Measurements from ENCODE around the gene ZBTB25. TPM values are rescaled to one million over a fixed set of nuclear protein-coding genes. Genes with fewer than 3 reads are reported as not detected.

ZBTB25 gene
- total RNA-seq, 1 donor from 2014 or later: 9.4 TPM

DNA sequence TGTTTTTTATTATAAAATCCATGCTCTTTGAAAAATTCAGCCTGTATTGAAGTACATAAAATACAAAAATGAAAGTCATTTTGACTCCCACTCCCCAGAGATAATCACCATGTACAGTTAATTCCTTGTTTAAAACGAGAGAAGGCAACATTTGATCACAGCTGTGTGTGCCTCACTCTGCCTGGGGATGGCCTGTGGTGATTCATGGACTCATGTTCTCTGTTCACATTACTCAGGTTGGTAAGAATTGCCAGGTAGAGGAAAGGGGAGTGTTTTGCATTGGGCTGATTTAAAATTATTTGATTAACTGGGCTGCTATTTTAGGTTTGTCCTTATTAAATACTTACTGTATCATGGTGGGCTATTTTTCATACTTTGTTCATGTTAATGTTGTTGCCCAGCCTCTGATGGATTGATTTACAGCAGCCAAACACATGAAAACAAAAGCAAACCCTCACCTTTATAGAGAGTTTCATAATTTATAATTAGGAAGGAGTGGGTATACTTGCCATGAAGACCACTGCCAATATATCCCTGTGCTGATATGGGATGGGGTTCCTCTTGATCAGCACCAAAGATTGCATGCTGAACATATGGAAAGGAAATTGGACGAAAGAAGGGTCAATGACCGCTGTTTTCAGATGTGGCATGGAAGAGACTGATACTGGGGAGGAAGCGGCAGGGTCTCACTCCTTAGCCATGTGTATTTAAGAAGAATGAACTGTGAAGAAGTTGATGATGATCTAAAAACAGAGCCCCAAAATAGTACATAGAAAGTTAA lies 3.9 kb upstream of the ZBTB25 start:
- no peak overlapping the region for H3K27ac Mint-ChIP-seq (ENCODE audit: unreplicated experiment)
- peak overlapping the region; percentile 22 for H3K4me3 Mint-ChIP-seq (ENCODE audit: unreplicated experiment)
- H3K9me3 Mint-ChIP-seq (ENCODE audit: unreplicated experiment): peaks cover 12% of the 10 kb centered on the region
- H3K4me1 Mint-ChIP-seq (ENCODE audit: low read depth, unreplicated experiment): peaks cover 34% of the 10 kb centered on the region
- TF ChIP-seq, protein P1, sequence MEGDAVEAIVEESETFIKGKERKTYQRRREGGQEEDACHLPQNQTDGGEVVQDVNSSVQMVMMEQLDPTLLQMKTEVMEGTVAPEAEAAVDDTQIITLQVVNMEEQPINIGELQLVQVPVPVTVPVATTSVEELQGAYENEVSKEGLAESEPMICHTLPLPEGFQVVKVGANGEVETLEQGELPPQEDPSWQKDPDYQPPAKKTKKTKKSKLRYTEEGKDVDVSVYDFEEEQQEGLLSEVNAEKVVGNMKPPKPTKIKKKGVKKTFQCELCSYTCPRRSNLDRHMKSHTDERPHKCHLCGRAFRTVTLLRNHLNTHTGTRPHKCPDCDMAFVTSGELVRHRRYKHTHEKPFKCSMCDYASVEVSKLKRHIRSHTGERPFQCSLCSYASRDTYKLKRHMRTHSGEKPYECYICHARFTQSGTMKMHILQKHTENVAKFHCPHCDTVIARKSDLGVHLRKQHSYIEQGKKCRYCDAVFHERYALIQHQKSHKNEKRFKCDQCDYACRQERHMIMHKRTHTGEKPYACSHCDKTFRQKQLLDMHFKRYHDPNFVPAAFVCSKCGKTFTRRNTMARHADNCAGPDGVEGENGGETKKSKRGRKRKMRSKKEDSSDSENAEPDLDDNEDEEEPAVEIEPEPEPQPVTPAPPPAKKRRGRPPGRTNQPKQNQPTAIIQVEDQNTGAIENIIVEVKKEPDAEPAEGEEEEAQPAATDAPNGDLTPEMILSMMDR (IDR thresholded peaks at IDR 0.05; ENCODE audit: partially characterized antibody, unreplicated experiment): no peak
- peaks cover 13% of the 10 kb centered on the region for H3K27me3 Mint-ChIP-seq (ENCODE audit: unreplicated experiment)
- no peak for DNase-seq
- H3K36me3 Mint-ChIP-seq (ENCODE audit: unreplicated experiment): no peaks in the 10 kb centered on the region

DNA sequence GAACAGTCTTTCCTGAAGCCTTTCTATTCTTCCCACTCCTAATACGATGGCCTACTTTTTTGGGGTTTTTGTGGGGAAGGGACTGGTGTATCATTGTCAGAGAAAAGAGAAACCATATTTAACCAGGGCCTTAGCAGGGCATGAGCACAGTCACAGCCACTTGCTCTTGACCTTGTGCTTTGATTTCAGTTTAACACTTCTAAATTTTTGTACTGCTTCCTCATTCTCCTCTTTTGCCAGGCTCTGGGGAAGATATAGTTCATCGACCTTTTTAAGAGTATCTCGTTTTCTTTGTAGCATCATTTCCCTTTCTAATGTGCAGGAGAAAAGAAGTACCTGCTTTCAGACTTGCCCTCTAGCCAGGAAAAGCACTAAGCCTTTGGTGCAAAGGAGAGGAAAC lies 3.1 kb upstream of the ZBTB25 start:
- H3K27me3 Mint-ChIP-seq (ENCODE audit: unreplicated experiment): peaks cover 13% of the 10 kb centered on the region
- H3K27ac Mint-ChIP-seq (ENCODE audit: unreplicated experiment): no peak overlapping the region
- H3K4me1 Mint-ChIP-seq (ENCODE audit: low read depth, unreplicated experiment): peaks cover 36% of the 10 kb centered on the region
- peaks cover 14% of the 10 kb centered on the region for H3K9me3 Mint-ChIP-seq (ENCODE audit: unreplicated experiment)
- TF ChIP-seq, protein P1 (IDR thresholded peaks at IDR 0.05; ENCODE audit: partially characterized antibody, unreplicated experiment): no peak
- H3K36me3 Mint-ChIP-seq (ENCODE audit: unreplicated experiment): no peaks in the 10 kb centered on the region
- peak overlapping the region; percentile 74 for H3K4me3 Mint-ChIP-seq (ENCODE audit: unreplicated experiment)
- DNase-seq: no peak

DNA sequence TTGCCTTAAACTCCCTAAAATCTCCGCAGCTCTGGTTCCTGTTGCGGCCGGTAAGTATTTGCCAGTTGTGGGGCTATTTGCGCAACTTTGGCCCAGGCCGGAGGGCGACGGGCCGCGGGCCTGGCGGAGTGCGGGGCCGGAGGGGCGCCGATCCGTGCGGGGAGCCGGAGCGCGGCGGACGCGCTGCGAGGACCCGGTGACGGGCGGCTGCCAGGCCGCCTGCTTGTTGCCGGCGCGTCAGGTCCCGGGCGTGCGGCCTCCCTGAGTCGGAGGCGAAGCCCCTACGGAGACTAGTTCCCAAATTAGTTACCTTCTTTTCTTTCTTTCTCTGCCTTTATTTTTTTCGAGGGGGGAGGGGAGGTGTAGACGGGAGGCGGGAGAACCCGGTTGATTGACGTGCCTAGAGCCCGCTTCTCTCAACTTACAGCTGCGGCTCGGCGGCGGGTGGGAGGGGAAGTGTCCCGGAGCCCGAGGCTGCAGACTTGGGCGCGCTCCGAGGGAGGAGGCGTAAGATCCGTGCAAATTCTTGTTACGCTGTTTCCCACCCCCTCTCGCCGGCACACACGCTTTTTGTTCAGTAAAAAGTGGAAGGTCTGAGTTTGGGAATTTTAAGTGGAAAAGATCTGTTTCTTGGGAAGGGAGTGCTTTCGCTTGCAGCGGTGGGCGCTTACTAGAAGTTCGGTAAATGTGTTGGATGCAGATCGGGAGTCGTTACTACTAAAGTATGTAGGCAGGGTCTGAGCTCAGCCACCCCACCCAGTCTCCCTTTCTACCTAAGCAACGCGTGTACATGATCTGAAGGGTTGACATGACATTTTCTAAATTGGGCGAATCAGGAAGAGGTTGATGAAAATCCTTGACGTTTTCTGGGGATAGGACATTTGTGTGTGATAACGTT lies 1.5 kb upstream of the ZBTB25 start:
- H3K27me3 Mint-ChIP-seq (ENCODE audit: unreplicated experiment): peaks cover 13% of the 10 kb centered on the region

DNA sequence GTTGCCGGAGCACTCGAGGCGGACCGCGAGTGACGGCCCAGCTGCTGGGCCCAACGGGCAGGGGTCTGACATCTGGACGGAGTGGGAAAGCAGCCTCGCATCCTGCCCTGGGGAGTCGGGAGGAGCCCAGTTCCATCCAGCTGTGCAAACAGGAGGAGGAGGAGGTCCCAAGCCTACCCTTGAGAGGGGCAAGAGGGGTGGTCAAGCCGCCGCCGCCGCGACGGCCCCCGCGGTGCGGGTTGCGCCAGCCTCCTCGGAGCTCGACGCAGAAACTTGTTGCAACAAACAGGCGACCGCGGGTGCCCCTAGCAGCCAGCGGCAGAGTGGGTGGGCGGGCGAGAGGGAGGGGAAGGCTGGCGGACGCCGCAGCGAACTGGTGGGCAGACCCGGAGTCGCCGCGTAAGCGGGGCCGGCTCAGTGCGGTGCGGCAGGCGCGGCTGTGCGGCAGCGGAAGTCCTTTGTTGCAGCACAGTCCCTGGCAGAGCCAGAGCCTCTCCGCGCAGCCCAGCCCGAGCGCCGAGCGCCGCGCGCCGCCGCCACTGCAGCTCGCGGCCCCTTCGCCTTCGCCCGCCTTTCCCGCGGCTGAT lies 765 bp upstream of the ZBTB25 start, which contains the start of gene ZBTB1:
ZBTB1 (plus strand) TSS at position 461 of the 587 bp plus-strand sequence. CDS start 16,735 bp downstream, outside the sequence.
- Mint-ChIP-seq H3K9me3 (ENCODE audit: unreplicated experiment) (peaks cover 14% of the 10 kb centered on the region), H3K4me3 (ENCODE audit: unreplicated experiment) (peak within 1 kb of the TSS; percentile 94), H3K36me3 (ENCODE audit: unreplicated experiment) (no peaks in the 10 kb centered on the region), H3K27me3 (ENCODE audit: unreplicated experiment) (peaks cover 13% of the 10 kb centered on the region), H3K27ac (ENCODE audit: unreplicated experiment) (peak within 1 kb of the TSS; percentile 97), H3K4me1 (ENCODE audit: low read depth, unreplicated experiment) (peaks cover 30% of the 10 kb centered on the region)
- TF ChIP-seq, protein P1 (IDR thresholded peaks at IDR 0.05; ENCODE audit: partially characterized antibody, unreplicated experiment): no peak
- peak; percentile 85 for DNase-seq

More for the DNA sequence above, 1.5 kb upstream of the ZBTB25 start:
- Mint-ChIP-seq H3K4me3 (ENCODE audit: unreplicated experiment) (peak overlapping the region; percentile 94), H3K27ac (ENCODE audit: unreplicated experiment) (peak overlapping the region; percentile 97), H3K9me3 (ENCODE audit: unreplicated experiment) (peaks cover 14% of the 10 kb centered on the region), H3K36me3 (ENCODE audit: unreplicated experiment) (no peaks in the 10 kb centered on the region), H3K4me1 (ENCODE audit: low read depth, unreplicated experiment) (peaks cover 30% of the 10 kb centered on the region)
- DNase-seq: peak; percentile 82
- TF ChIP-seq, protein P1 (IDR thresholded peaks at IDR 0.05; ENCODE audit: partially characterized antibody, unreplicated experiment): no peak

Data from glutamatergic neuron (in vitro differentiated cells).